ENCODE data around the gene AOPEP. TPM values are rescaled to one million over a fixed set of nuclear protein-coding genes. Genes with fewer than 3 reads are reported as not detected.

The AOPEP gene
- total RNA-seq, 1 experiment from 2014 or later, result 14.4 TPM

- no peak for TF ChIP-seq CREB1 (CRISPR knock-in tag; IDR thresholded peaks at IDR 0.05)
- no peak for TF ChIP-seq GRHL2 (CRISPR knock-in tag; IDR thresholded peaks at IDR 0.05; ENCODE audit: insufficient replicate concordance, severe bottlenecking)
- no peak for TF ChIP-seq CBFB (CRISPR knock-in tag; IDR thresholded peaks at IDR 0.05; ENCODE audit: low read depth)
- TF ChIP-seq TP53 (CRISPR knock-in tag; IDR thresholded peaks at IDR 0.05), result no peak
- TF ChIP-seq E2F1 (CRISPR knock-in tag; IDR thresholded peaks at IDR 0.05), result no peak
- H3K4me3 Mint-ChIP-seq, result no peak overlapping the region
- ChIA-PET POLR2A (no interaction called here), CTCF (no interaction called here)
- peaks cover 4% of the 10 kb centered on the region; the same call in 1 of the 2 replicates for H3K36me3 Mint-ChIP-seq
- no peak for ATAC-seq
- H3K27me3 Mint-ChIP-seq (ENCODE audit: low read depth), result no peaks in the 10 kb centered on the region
- no peak for DNase-seq (ENCODE audit: low spot score)
- H3K9me3 Mint-ChIP-seq, result no peaks in the 10 kb centered on the region
- no peak overlapping the region for H3K27ac Mint-ChIP-seq
- peaks cover 5% of the 10 kb centered on the region for H3K4me1 Mint-ChIP-seq
These were observed 35.0 kb downstream of the AOPEP start for GRCh38 chr9:94761481-94761880.

- Mint-ChIP-seq H3K36me3 (no peaks in the 10 kb centered on the region), H3K9me3 (no peaks in the 10 kb centered on the region), H3K27ac (no peak overlapping the region; the same call in 1 of the 2 replicates), H3K4me3 (no peak overlapping the region), H3K27me3 (ENCODE audit: low read depth) (no peaks in the 10 kb centered on the region), H3K4me1 (peaks cover 6% of the 10 kb centered on the region; the same call in 1 of the 2 replicates)
- no peak for TF ChIP-seq ELF4 (CRISPR knock-in tag; IDR thresholded peaks at IDR 0.05; ENCODE audit: low read depth)
- no peak for TF ChIP-seq ZMAT4 (CRISPR knock-in tag; IDR thresholded peaks at IDR 0.05)
- no peak for TF ChIP-seq NFYB (CRISPR knock-in tag; conservative IDR thresholded peaks at IDR 0.05; ENCODE audit: low read depth)
- TF ChIP-seq AFF4 (CRISPR knock-in tag; IDR thresholded peaks at IDR 0.05; ENCODE audit: borderline replicate concordance), result no peak
- TF ChIP-seq ZNF423 (CRISPR knock-in tag; IDR thresholded peaks at IDR 0.05), result no peak
- no peak for TF ChIP-seq GTF2I (CRISPR knock-in tag; conservative IDR thresholded peaks at IDR 0.05)
- TF ChIP-seq NR1H2 (CRISPR knock-in tag; IDR thresholded peaks at IDR 0.05), result no peak
- TF ChIP-seq KAT7 (CRISPR knock-in tag; IDR thresholded peaks at IDR 0.05; ENCODE audit: borderline replicate concordance), result no peak
- TF ChIP-seq CREB1 (CRISPR knock-in tag; IDR thresholded peaks at IDR 0.05), result no peak
- no peak for TF ChIP-seq ATF6 (CRISPR knock-in tag; IDR thresholded peaks at IDR 0.05)
- no peak for TF ChIP-seq SOX15 (CRISPR knock-in tag; IDR thresholded peaks at IDR 0.05)
- no peak for TF ChIP-seq SMAD3 (CRISPR knock-in tag; IDR thresholded peaks at IDR 0.05; ENCODE audit: borderline replicate concordance)
- TF ChIP-seq FOXK1 (CRISPR knock-in tag; IDR thresholded peaks at IDR 0.05), result no peak
- no peak for TF ChIP-seq ESRRA (CRISPR knock-in tag; IDR thresholded peaks at IDR 0.05; ENCODE audit: borderline replicate concordance)
- TF ChIP-seq TP53 (CRISPR knock-in tag; IDR thresholded peaks at IDR 0.05), result no peak
- TF ChIP-seq CDX4 (CRISPR knock-in tag; IDR thresholded peaks at IDR 0.05; ENCODE audit: borderline replicate concordance), result no peak
- TF ChIP-seq ZNF425 (CRISPR knock-in tag; conservative IDR thresholded peaks at IDR 0.05), result no peak
- TF ChIP-seq E2F4 (CRISPR knock-in tag; IDR thresholded peaks at IDR 0.05; ENCODE audit: borderline replicate concordance, low read depth), result no peak
- ATAC-seq (no peak), DNase-seq (ENCODE audit: low spot score) (no peak)
- ChIA-PET POLR2A (no interaction called here), CTCF (no interaction called here)
These were observed 41.0 kb downstream of the AOPEP start for GRCh38 chr9:94767331-94768072.

All from WTC11 (cell line).